ENCODE measurements around the gene CCDC80. TPM values are rescaled to one million over a fixed set of nuclear protein-coding genes. Genes with fewer than 3 reads are reported as not detected.

CCDC80 gene
- polyA plus RNA-seq, 3 donors: 0.05 TPM; not detected in 2

DNA sequence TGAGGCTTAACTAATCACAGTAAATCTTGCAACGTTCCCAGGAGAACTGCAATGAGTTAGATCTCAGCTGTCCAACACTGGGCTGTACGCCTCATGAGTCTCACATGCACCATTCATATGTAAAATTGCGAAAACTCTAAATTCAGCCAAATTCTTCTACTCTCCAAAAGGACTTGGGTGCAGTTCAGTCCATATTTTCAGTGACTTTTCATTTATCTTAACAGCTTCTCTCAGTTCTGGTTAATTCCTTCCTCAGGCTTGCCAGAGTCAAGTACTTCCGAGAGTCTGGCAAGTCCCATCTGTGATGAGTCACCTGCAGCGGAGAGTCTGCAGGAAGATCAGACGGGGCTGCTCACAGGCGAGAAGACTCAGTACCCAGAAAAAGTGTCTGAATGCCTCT is 11.5 kb downstream of the CCDC80 start:
- no peaks in the 10 kb centered on the region for H3K36me3 ChIP-seq (replicated peaks in 1 of 2; ENCODE audit: control insufficient read depth in 1 of 2, insufficient read depth in 2 of 2, low read length in 2 of 2)
- Mint-ChIP-seq H3K4me1 (peaks cover 15% of the 10 kb centered on the region), H3K36me3 (no peaks in the 10 kb centered on the region), H3K27me3 (ENCODE audit: low read depth in 3 of 3) (peaks cover 0 to 3% (median 0%) of the 10 kb centered on the region in 3 donors), H3K4me3 (no peak overlapping the region), H3K27ac (no peak overlapping the region), H3K9me3 (no peaks in the 10 kb centered on the region)
- H3K79me2 ChIP-seq (ENCODE audit: insufficient read depth, low read length): no peaks in the 10 kb centered on the region
- no peaks in the 10 kb centered on the region for H4K20me1 ChIP-seq (ENCODE audit: insufficient read depth, low read length)
- no peaks in the 10 kb centered on the region for H3K4me1 ChIP-seq (ENCODE audit: control insufficient read depth in 1 of 2, insufficient read depth in 2 of 2, low read length in 2 of 2)
- 72% methylated on average over 7 of the region's 7 CpGs for WGBS (ENCODE audit: insufficient coverage)
- H3K27ac ChIP-seq (ENCODE audit: low read depth in 1 of 2, low read length in 2 of 2): no peak overlapping the region
- no peaks in the 10 kb centered on the region for H3K9me3 ChIP-seq (replicated peaks in 1 of 2; ENCODE audit: control insufficient read depth in 1 of 2, insufficient read depth in 1 of 2, low read length in 2 of 2)
- no peak overlapping the region for H3K4me3 ChIP-seq (replicated peaks in 1 of 3; ENCODE audit: low read depth in 2 of 3, low read length in 3 of 3)
- no peak overlapping the region for H3K9ac ChIP-seq (ENCODE audit: insufficient read depth, low read length, poor library complexity, severe bottlenecking)
- H2AFZ ChIP-seq (ENCODE audit: insufficient read depth, low read depth, low read length, poor library complexity, severe bottlenecking): no peak overlapping the region
- intact Hi-C loops (cut with micrococcal nuclease): no loop called here
- peak; percentile 12 to 67 (median 18) for DNase-seq
- H3K27me3 ChIP-seq (ENCODE audit: control insufficient read depth in 2 of 2, insufficient read depth in 2 of 2, low read length in 2 of 2): no peaks in the 10 kb centered on the region
- TF ChIP-seq, protein P1, sequence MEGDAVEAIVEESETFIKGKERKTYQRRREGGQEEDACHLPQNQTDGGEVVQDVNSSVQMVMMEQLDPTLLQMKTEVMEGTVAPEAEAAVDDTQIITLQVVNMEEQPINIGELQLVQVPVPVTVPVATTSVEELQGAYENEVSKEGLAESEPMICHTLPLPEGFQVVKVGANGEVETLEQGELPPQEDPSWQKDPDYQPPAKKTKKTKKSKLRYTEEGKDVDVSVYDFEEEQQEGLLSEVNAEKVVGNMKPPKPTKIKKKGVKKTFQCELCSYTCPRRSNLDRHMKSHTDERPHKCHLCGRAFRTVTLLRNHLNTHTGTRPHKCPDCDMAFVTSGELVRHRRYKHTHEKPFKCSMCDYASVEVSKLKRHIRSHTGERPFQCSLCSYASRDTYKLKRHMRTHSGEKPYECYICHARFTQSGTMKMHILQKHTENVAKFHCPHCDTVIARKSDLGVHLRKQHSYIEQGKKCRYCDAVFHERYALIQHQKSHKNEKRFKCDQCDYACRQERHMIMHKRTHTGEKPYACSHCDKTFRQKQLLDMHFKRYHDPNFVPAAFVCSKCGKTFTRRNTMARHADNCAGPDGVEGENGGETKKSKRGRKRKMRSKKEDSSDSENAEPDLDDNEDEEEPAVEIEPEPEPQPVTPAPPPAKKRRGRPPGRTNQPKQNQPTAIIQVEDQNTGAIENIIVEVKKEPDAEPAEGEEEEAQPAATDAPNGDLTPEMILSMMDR (IDR thresholded peaks at IDR 0.05): no peak
- no peak overlapping the region for H3K4me2 ChIP-seq (replicated peaks; ENCODE audit: extremely low read depth, low read length, poor library complexity, severe bottlenecking)

DNA sequence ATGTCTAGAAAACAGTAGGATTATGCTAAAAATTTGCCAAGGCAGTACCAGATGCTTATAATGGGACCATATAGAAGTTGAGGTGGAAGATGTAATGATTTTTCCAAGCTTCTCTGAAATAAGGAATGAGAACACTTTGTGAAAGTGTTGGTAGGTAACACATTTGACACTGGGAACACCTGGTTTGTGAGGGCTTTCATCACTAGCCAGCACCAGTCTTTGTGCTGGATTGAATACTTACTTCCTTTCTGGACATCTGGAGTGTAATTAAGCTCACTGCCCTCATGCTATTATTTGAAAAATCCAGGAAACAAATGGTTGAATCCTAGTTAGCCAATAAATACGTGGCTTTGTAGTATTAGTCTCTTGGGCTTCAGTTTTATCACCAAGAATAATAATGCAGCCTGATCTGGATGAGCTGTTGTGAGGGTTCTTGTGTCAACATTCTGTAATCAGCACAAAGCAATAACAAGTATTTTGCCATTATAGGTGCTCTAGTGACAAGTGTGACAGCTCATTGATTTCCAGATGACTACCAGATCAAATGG is 12.9 kb downstream of the CCDC80 start:
- peaks cover 0 to 3% (median 0%) of the 10 kb centered on the region in 3 donors for H3K27me3 Mint-ChIP-seq (ENCODE audit: low read depth in 3 of 3)
- no peaks in the 10 kb centered on the region for H3K36me3 Mint-ChIP-seq
- no peaks in the 10 kb centered on the region for H3K9me3 Mint-ChIP-seq
- no peaks in the 10 kb centered on the region for H3K27me3 ChIP-seq (ENCODE audit: control insufficient read depth in 2 of 2, insufficient read depth in 2 of 2, low read length in 2 of 2)
- TF ChIP-seq, protein P1 (IDR thresholded peaks at IDR 0.05): no peak
- no peaks in the 10 kb centered on the region for H3K79me2 ChIP-seq (ENCODE audit: insufficient read depth, low read length)
- H3K4me3 Mint-ChIP-seq: no peak overlapping the region
- H3K36me3 ChIP-seq (replicated peaks in 1 of 2; ENCODE audit: control insufficient read depth in 1 of 2, insufficient read depth in 2 of 2, low read length in 2 of 2): no peaks in the 10 kb centered on the region
- H3K27ac ChIP-seq (ENCODE audit: low read depth in 1 of 2, low read length in 2 of 2): no peak overlapping the region
- no peak overlapping the region for H2AFZ ChIP-seq (ENCODE audit: insufficient read depth, low read depth, low read length, poor library complexity, severe bottlenecking)
- H3K4me1 Mint-ChIP-seq: peaks cover 9% of the 10 kb centered on the region
- no peaks in the 10 kb centered on the region for H4K20me1 ChIP-seq (ENCODE audit: insufficient read depth, low read length)
- DNase-seq: no peak
- WGBS (ENCODE audit: insufficient coverage): no CpG with 5 or more reads among the region's 1 CpG
- H3K4me1 ChIP-seq (ENCODE audit: control insufficient read depth in 1 of 2, insufficient read depth in 2 of 2, low read length in 2 of 2): no peaks in the 10 kb centered on the region
- H3K9ac ChIP-seq (ENCODE audit: insufficient read depth, low read length, poor library complexity, severe bottlenecking): no peak overlapping the region
- intact Hi-C loops (cut with micrococcal nuclease): no loop called here
- no peak overlapping the region for H3K4me3 ChIP-seq (replicated peaks in 1 of 3; ENCODE audit: low read depth in 2 of 3, low read length in 3 of 3)
- H3K27ac Mint-ChIP-seq: no peak overlapping the region
- no peaks in the 10 kb centered on the region for H3K9me3 ChIP-seq (replicated peaks in 1 of 2; ENCODE audit: control insufficient read depth in 1 of 2, insufficient read depth in 1 of 2, low read length in 2 of 2)
- H3K4me2 ChIP-seq (replicated peaks; ENCODE audit: extremely low read depth, low read length, poor library complexity, severe bottlenecking): no peak overlapping the region
